Measurements from ENCODE around the gene ADAMTS2.

The ADAMTS2 gene

GRCh38 chr5:179310439-179311090 lies 34.7 kb downstream of the ADAMTS2 start:
- DNase-seq = no peak

GRCh38 chr5:179309751-179310320 lies 35.4 kb downstream of the ADAMTS2 start:
- DNase-seq = no peak

GRCh38 chr5:179309383-179309670 lies 35.9 kb downstream of the ADAMTS2 start:
- no peak for DNase-seq

- no peak for DNase-seq
Observed at GRCh38 chr5:179308563-179309382, 36.5 kb downstream of the ADAMTS2 start.

GRCh38 chr5:179307931-179308471 lies 37.3 kb downstream of the ADAMTS2 start:
- DNase-seq = no peak

- no peak for DNase-seq
Observed at GRCh38 chr5:179307013-179307800, 38.1 kb downstream of the ADAMTS2 start.

- DNase-seq = no peak
Observed at GRCh38 chr5:179306191-179307012, 38.9 kb downstream of the ADAMTS2 start.

GRCh38 chr5:179304871-179305270 lies 40.4 kb downstream of the ADAMTS2 start:
- no peak for DNase-seq

GRCh38 chr5:179304466-179304865 lies 40.8 kb downstream of the ADAMTS2 start:
- DNase-seq = no peak

GRCh38 chr5:179303451-179304200 lies 41.6 kb downstream of the ADAMTS2 start:
- no peak for DNase-seq

GRCh38 chr5:179302499-179303185 lies 42.6 kb downstream of the ADAMTS2 start:
- DNase-seq = no peak

- no peak for DNase-seq
Observed at GRCh38 chr5:179301796-179302195, 43.5 kb downstream of the ADAMTS2 start.

GRCh38 chr5:179301376-179301775 lies 43.9 kb downstream of the ADAMTS2 start:
- no peak for DNase-seq

- DNase-seq = no peak
Observed at GRCh38 chr5:179300581-179301180, 44.6 kb downstream of the ADAMTS2 start.

- no peak for DNase-seq
Observed at GRCh38 chr5:179298181-179298993, 46.9 kb downstream of the ADAMTS2 start.

- no peak for DNase-seq
Observed at GRCh38 chr5:179297486-179298180, 47.6 kb downstream of the ADAMTS2 start.

GRCh38 chr5:179297026-179297425 lies 48.2 kb downstream of the ADAMTS2 start:
- DNase-seq = no peak

- DNase-seq = no peak
Observed at GRCh38 chr5:179296150-179296821, 49.0 kb downstream of the ADAMTS2 start.

All from activated naive CD4-positive, alpha-beta T cell (primary cell).